ENCODE measurements around the gene TACR2. TPM values are rescaled to one million over a fixed set of nuclear protein-coding genes. Genes with fewer than 3 reads are reported as not detected.

Gene TACR2
- total and polyA plus RNA-seq, 3 donors from 2014 or later, result 0.74 to 0.91 (median 0.87) TPM

DNA sequence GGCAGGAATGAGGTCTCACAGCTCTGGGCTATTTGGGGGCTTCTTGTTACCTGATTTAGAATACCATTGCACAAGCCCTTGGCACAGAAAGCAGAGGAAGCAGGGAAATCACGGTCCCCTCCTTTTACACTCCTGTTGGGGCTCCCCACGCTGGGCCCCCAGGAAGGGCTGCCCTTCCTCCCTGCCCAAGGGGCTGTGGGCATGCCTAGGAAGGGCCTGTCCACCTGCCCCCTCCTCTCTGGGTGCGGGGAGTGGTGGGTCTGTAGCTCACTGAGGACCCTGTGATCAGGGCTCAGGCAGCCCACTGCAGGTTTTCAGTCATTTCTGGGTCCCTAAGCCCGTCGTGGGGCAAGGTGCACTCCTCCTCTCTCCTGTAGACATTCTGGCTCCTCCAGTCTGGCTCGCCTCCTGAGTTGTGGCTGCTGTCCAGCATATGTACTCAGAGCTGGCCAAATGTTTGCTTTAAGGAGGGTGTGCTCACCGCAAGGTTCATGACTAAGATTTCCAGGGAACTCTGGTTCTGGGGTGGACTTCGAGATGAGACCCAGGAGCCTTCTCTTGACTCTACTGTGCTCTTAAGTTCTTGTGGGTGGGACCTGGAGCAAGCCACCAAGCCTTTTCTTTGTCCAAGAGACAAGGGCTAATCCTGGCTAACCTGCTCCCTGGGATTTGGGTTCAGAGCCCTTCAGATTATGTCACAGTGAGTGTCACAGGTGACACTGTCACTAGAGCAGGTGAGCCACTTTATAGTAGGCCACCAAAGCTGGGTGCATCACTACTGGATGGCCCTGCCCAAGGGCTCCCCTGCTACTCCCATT is 56.0 kb downstream of the TACR2 start:
- Histone ChIP-seq H3K4me1 (no peaks in the 10 kb centered on the region), H3K27ac (no peak overlapping the region), H3K27me3 (no peaks in the 10 kb centered on the region), H3K9me3 (no peaks in the 10 kb centered on the region), H3K4me3 (no peak overlapping the region), H3K36me3 (ENCODE audit: low read depth, missing control alignments) (no peaks in the 10 kb centered on the region)
- TF ChIP-seq POLR2A (IDR thresholded peaks at IDR 0.05), result no peak
- TF ChIP-seq, protein P1, sequence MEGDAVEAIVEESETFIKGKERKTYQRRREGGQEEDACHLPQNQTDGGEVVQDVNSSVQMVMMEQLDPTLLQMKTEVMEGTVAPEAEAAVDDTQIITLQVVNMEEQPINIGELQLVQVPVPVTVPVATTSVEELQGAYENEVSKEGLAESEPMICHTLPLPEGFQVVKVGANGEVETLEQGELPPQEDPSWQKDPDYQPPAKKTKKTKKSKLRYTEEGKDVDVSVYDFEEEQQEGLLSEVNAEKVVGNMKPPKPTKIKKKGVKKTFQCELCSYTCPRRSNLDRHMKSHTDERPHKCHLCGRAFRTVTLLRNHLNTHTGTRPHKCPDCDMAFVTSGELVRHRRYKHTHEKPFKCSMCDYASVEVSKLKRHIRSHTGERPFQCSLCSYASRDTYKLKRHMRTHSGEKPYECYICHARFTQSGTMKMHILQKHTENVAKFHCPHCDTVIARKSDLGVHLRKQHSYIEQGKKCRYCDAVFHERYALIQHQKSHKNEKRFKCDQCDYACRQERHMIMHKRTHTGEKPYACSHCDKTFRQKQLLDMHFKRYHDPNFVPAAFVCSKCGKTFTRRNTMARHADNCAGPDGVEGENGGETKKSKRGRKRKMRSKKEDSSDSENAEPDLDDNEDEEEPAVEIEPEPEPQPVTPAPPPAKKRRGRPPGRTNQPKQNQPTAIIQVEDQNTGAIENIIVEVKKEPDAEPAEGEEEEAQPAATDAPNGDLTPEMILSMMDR (IDR thresholded peaks at IDR 0.05), result no peak
- intact Hi-C loops (cut with DNase I; ENCODE audit: low total_unique reads), result no loop called here
- 46 to 54% methylated on average over 5 to 8 of the region's 8 CpGs for WGBS, 2 donors
- peak; percentile 67 for DNase-seq

DNA sequence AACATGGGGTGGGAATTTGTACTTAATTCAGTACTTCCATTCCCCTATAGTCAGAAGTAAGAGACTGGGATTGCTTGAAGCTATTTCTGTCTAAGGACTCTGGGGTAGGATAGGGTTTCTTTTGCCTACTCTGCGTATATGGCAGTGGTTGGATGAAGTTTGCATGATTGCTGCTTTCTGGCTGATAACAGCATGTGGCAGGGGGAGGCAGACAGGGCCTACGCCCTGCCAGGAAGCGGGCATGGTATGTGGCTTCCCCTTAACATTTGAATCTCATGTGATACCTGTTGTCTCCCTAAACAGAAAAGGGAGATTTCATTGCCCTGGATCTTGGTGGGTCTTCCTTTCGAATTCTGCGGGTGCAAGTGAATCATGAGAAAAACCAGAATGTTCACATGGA is 57.1 kb downstream of the TACR2 start:
- no peak for DNase-seq
- Histone ChIP-seq H3K27ac (no peak overlapping the region), H3K4me1 (no peaks in the 10 kb centered on the region), H3K27me3 (no peaks in the 10 kb centered on the region), H3K9me3 (no peaks in the 10 kb centered on the region), H3K36me3 (ENCODE audit: low read depth, missing control alignments) (no peaks in the 10 kb centered on the region), H3K4me3 (no peak overlapping the region)
- TF ChIP-seq POLR2A (IDR thresholded peaks at IDR 0.05), result no peak
- TF ChIP-seq, protein P1 (IDR thresholded peaks at IDR 0.05), result no peak
- 88 to 97% methylated on average over 5 of the region's 5 CpGs for WGBS, 2 donors
- intact Hi-C loops (cut with DNase I; ENCODE audit: low total_unique reads), result no loop called here

DNA sequence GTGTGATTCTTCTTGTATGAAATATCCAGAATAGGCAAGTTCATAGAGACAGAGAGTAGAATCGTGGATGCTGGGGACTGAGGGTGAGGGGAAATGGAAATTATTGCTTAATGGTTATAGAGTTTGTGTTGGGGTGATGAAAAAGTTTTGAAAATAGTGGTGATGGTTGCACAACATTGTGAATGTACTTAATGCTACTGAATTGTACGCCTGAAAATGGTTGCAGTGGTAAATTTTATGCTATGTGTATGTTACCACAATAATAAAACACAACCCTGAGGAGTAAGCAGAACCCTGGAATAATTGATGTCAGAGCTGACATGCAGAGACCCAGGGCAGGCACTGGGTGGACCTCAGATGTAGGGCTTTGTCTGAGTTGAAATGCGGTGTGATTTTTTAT is 57.6 kb downstream of the TACR2 start:
- WGBS, 2 donors, result 87 to 91% methylated on average over 3 of the region's 3 CpGs
- Histone ChIP-seq H3K27me3 (no peaks in the 10 kb centered on the region), H3K4me3 (no peak overlapping the region), H3K27ac (no peak overlapping the region), H3K9me3 (no peaks in the 10 kb centered on the region), H3K4me1 (no peaks in the 10 kb centered on the region), H3K36me3 (ENCODE audit: low read depth, missing control alignments) (no peaks in the 10 kb centered on the region)
- no peak for DNase-seq
- no peak for TF ChIP-seq POLR2A (IDR thresholded peaks at IDR 0.05)
- TF ChIP-seq, protein P1 (IDR thresholded peaks at IDR 0.05), result no peak
- intact Hi-C loops (cut with DNase I; ENCODE audit: low total_unique reads), result no loop called here

DNA sequence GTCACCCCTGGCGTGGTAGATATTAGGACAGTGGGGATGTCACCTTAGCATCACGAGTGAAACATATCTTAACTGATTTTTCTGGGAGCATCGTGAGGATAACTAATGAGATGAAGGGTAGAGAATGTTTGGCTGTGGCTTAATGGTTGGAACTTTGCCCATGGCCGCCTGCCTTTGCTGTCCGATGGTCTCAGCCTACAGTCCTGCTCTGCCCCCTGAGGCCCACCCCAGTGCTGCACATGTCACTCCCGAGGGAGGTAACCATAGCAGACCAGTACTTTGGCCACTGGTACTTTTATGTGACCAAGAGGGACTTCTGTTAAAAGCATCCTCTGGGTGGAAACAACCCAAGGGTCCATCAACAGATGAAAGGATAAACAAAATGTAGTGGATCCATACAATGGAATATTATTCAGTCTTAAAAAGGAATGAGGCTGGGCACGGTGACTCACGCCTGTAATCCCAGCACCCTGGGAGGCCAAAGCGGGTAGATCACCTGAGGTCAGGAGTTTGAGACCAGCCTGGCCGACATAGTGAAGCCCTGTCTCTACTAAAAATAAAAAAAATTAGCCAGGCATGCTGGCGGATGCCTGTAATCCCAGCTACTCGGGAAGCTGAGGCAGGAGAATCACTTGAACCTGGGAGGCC is 58.4 kb downstream of the TACR2 start:
- H3K27ac ChIP-seq, result no peak overlapping the region
- no peak overlapping the region for H3K4me3 ChIP-seq
- 84 to 85% methylated on average over 12 of the region's 12 CpGs for WGBS, 2 donors
- H3K9me3 ChIP-seq, result no peaks in the 10 kb centered on the region
- no peak for DNase-seq
- intact Hi-C loops (cut with DNase I; ENCODE audit: low total_unique reads), result no loop called here
- H3K4me1 ChIP-seq, result no peaks in the 10 kb centered on the region
- H3K36me3 ChIP-seq (ENCODE audit: low read depth, missing control alignments), result no peaks in the 10 kb centered on the region
- no peaks in the 10 kb centered on the region for H3K27me3 ChIP-seq
- TF ChIP-seq, protein P1 (IDR thresholded peaks at IDR 0.05), result no peak
- no peak for TF ChIP-seq POLR2A (IDR thresholded peaks at IDR 0.05)

Data from testis (tissue), 3 donors.